Activated CD8-positive, alpha-beta memory T cell treated with anti-CD3 and anti-CD28 coated beads, Interleukin-2, amount 10 ng/mL, durations not matched to agents 7 days and 5 days (primary cell): ENCODE results near the gene SLC25A6. TPM values are rescaled to one million over a fixed set of nuclear protein-coding genes. Genes with fewer than 3 reads are reported as not detected.
"Not testable (repeated sequence)": the region's sequence is repeated elsewhere in the genome, so short reads cannot be mapped to it uniquely, and the experiment has no call there.

Experiments
- ATAC-seq: fragments of 150-1000 bp; cut with Tn5 transposase; one replicate; pipeline ENCODE4 v1.10.0; 2021; ENCODE audit warnings: moderate library complexity
- CTCF ChIA-PET: fragments of 350-600 bp; sonication (Branson Sonifier 250); formaldehyde crosslinking; loops from one replicate; lab custom pipeline; 2021; ENCODE audit warnings: antibody characterized with exemption; lab: Charles Lee
- DNase-seq: peaks from one replicate; pipeline ENCODE4 v3.0.0-alpha.2; 2020
- H3K27ac Mint-ChIP-seq: one replicate; pipeline ENCODE4 v1.8.0; 2021; ENCODE audit warnings: mild to moderate bottlenecking, mixed read lengths
- H3K27me3 Mint-ChIP-seq: one replicate; pipeline ENCODE4 v1.8.0; 2021; ENCODE audit warnings: mixed read lengths
- H3K36me3 Mint-ChIP-seq: one replicate; pipeline ENCODE4 v1.8.0; 2021; ENCODE audit warnings: mild to moderate bottlenecking, mixed read lengths
- H3K4me1 Mint-ChIP-seq: one replicate; pipeline ENCODE4 v1.8.0; 2021; ENCODE audit warnings: mixed read lengths
- H3K4me3 Mint-ChIP-seq: one replicate; pipeline ENCODE4 v1.8.0; 2021; ENCODE audit warnings: mild to moderate bottlenecking, moderate library complexity, mixed read lengths
- H3K9me3 Mint-ChIP-seq: one replicate; pipeline ENCODE4 v1.8.0; 2022; ENCODE audit warnings: low read depth, mixed read lengths
- total RNA-seq, 2 experiments: library from RNA; stranded (reverse); gene quantifications; one replicate each; pipeline ENCODE4 v1.2.3, GENCODE V29; 2021

Gene SLC25A6
- total RNA-seq, 2 experiments from 2014 or later: 204 to 235 TPM

DNA sequence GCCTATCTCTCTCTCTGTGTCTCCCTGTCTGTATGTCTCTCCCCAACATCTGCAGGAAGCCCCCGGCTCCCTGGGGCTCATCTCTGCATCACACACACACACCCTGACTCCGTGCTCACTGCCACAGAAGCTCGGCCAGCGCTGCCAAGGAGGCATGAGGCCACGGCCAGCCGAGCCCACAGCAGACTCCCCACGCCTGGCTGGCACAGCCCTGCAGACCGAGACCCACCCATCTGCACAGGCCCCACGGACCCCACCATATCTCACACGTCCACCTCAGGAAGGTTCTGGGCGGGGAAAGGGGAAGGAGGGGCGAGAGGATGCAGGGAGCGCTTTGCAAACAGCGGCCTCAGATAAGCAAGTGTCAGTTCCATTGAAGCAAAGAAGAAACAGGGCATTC is 28.5 kb upstream of the SLC25A6 start:
- Mint-ChIP-seq H3K4me1 (peaks cover 1% of the 10 kb centered on the region), H3K4me3 (no peak overlapping the region), H3K27ac (no peak overlapping the region), H3K9me3 (peaks cover 19% of the 10 kb centered on the region), H3K27me3 (no peaks in the 10 kb centered on the region), H3K36me3 (peaks cover 57% of the 10 kb centered on the region)
- ATAC-seq (no peak), DNase-seq (no peak)
- CTCF ChIA-PET: no interaction called here

DNA sequence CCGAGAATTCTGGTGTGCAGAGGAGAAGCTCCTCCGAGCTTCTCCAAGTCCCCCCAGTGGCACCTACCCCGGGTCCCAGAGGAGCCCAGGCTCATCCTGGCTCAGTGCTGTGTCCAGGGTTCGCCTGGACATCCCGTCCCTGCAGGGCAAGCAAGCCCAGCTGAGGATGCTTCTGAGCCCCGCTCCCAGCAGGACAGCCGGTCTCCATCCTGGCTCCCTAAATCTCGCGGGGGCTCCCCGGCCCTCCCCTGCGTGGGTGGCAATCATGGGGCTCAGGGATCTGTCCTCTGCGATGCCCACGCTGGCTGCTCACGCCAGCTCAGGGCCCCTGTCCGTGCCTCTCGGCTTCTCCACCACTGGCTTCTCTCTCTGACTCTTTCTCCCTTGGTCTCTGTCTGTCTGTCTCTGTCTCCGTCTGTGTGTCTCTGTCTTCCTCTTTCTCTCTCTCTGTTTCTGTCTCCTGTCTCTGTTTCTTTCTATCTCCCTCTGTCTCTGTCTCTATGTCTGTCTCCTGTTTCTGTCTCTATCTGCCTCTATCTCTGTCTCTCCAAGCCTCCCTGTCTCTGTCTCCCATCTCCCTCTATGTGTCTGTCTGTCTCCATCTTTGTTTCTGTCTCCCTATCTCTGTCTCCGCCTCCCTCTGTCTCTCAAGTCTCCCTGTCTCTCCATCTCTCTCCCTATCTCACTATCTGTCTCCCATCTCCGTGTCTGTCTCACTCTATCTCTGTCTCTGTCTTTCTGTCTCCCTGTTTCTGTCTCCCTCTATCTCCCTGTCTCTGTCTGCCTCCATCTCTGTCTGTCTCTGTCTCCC is 27.8 kb upstream of the SLC25A6 start:
- DNase-seq: no peak
- Mint-ChIP-seq H3K27me3 (no peaks in the 10 kb centered on the region), H3K4me3 (no peak overlapping the region), H3K27ac (no peak overlapping the region), H3K9me3 (peaks cover 16% of the 10 kb centered on the region), H3K4me1 (no peaks in the 10 kb centered on the region), H3K36me3 (peaks cover 53% of the 10 kb centered on the region)
- CTCF ChIA-PET: no interaction called here
- no peak for ATAC-seq

DNA sequence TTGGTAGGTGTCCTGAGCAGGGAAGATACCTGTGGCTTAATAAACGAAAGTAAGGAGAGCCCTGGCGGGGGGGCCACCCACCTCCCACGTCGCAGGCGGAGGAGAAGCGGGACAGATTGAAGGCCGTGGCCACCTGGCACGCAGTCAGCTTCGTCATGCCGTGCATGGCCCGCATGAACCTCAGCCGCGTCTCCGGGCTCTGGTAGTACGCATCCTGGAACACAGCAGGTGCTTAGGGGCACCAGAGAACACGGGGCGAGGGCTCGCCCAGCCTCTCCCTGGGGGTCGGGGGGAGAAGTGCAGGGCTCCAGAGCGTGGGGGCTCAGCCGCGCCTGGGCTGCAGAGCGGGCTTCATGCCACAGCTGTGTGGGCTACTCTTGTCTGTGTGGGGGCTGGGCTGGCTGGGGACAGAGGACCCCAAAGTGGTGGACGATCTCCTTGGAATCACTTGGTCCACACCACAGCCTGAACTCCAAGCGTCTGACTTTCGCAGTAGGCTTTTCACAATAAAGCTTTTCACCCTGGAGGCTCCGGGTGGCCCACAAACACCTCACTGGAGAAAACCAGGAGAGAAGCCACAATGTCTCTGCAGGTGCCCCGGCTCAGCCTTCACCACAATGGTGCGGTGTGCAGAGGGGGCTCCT is 27.1 kb upstream of the SLC25A6 start:
- Mint-ChIP-seq H3K4me3 (no peak overlapping the region), H3K9me3 (peaks cover 13% of the 10 kb centered on the region), H3K4me1 (no peaks in the 10 kb centered on the region), H3K27me3 (no peaks in the 10 kb centered on the region), H3K36me3 (peaks cover 49% of the 10 kb centered on the region), H3K27ac (no peak overlapping the region)
- CTCF ChIA-PET: no interaction called here
- DNase-seq: no peak
- ATAC-seq: no peak

DNA sequence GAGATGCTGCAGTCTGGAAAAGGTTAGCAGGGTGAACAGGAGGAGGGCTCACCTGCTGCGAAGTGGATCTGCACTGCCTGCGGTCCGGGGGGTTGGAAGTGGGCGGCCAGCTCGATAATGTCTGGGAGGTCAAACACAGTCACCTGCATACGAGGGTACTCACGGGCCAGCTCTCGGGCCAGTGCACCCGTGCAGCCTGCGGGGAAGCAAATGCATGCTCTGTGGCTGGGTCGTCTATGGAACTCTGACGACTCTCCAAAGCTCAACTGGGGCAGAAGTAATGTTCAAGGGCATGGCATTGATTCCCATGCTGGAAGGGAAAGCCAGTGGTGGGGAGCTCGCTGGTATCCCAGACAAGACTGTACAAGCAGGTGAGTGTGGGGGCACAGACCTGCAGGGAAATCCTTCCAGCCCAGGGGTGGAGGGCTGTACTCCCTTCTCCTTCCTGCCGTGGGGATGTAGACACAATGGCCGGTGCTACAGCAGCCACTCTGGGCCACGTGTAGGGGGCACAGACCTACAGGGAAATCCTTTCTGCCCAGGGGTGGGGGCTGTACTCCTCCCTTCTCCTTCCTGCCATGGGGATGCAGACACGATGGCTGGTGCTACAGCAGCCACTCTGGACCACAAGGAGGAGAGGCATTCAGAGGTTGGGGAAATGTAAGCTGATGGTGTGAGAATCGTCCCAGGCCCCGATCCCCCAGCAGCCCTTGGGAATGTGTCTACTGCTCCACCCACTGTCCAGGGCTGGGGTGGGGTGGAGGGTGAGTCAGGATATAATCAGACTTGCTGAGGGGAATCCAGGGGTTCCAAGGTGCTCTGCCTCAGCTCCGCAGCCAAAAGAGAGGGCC is 26.2 kb upstream of the SLC25A6 start:
- H3K9me3 Mint-ChIP-seq: peaks cover 6% of the 10 kb centered on the region
- H3K4me1 Mint-ChIP-seq: no peaks in the 10 kb centered on the region
- CTCF ChIA-PET: no interaction called here
- H3K36me3 Mint-ChIP-seq: peaks cover 47% of the 10 kb centered on the region
- DNase-seq (no peak), ATAC-seq (no peak)
- H3K4me3 Mint-ChIP-seq: no peak overlapping the region
- no peak overlapping the region for H3K27ac Mint-ChIP-seq
- H3K27me3 Mint-ChIP-seq: no peaks in the 10 kb centered on the region

DNA sequence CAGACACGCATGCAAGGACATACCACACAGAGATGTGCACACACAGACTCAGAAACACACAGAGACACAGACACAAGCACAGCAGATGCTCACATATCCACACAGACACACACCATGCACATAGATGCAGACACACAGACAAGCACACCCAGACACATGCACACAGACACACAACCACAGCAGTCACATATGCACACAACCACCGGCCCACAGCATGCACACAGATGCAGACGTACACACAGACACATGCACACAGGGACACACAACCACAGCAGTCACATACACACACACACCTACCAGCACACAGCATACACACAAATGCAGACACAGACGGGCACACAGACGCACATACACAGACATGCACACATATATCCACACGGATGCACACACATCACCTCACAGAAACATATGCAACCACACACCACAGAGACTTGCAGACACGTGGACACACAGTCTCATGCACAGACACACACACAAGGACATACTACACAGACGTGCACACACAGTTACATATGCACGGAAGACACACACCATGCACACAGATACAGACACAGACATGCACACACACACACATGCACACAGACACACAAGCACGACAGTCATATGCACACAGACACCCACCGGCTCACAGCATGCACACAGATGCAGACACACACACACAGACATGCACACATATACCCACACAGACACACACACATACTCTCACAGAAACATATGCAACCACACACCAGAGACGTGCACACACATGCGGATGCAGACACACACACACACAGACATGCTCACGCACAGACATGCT is 25.2 kb upstream of the SLC25A6 start:
- CTCF ChIA-PET: no interaction called here
- DNase-seq (no peak), ATAC-seq (no peak)
- Mint-ChIP-seq H3K36me3 (peaks cover 44% of the 10 kb centered on the region), H3K9me3 (peaks cover 6% of the 10 kb centered on the region), H3K4me3 (no peak overlapping the region), H3K27me3 (no peaks in the 10 kb centered on the region), H3K4me1 (no peaks in the 10 kb centered on the region), H3K27ac (no peak overlapping the region)

DNA sequence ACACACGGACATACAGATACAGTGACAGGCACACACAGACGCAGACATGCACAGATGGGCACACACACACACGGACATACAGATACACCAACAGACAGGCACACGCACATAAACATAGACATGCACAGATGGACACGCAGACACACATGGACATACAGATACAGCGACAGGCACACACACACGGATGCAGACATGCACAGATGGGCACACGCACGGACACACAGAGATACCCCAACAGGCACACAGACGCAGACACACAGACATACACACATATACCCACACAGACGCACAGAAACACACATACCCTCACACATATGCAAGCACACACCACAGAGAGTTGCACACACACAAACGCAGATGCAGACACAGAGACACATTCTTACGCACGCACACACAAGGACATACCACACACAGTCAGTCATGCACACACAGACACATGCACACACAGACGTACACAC is 24.4 kb upstream of the SLC25A6 start:
- Mint-ChIP-seq H3K4me1 (no peaks in the 10 kb centered on the region), H3K9me3 (no peaks in the 10 kb centered on the region), H3K27me3 (no peaks in the 10 kb centered on the region), H3K27ac (no peak overlapping the region), H3K36me3 (peaks cover 40% of the 10 kb centered on the region), H3K4me3 (no peak overlapping the region)
- no peak for DNase-seq
- no peak for ATAC-seq
- CTCF ChIA-PET: no interaction called here

DNA sequence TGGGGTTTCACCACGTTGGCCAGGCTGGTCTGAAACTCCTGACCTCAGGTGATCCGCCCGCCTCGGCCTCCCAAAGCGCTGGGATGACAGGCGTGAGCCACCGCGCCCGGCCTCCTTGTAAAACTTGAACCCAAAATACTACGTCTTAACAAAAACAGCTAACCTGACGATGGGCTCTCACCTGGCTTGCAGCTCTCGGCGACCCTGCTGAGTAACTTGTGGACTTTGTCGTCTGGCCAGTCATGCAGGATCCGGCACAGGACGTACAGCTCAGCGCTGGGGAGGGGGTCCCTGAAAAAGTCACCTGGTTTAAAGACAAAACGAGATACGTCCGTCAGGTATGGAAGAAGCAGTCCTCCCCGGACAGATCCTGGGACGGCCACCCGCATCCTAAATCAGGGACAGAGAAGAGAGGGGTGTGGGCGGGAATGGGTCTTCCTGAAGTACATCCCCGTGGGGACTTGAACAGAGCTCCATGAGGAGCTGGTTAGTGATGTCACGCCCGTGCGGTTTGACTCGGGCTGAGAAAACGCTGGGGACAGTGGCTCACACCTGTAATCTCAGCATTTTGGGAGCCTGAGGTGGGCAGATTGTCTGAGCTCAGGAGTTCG is 20.7 kb upstream of the SLC25A6 start:
- no peaks in the 10 kb centered on the region for H3K27me3 Mint-ChIP-seq
- CTCF ChIA-PET: no interaction called here
- peaks cover 24% of the 10 kb centered on the region for H3K36me3 Mint-ChIP-seq
- H3K27ac Mint-ChIP-seq: no peak overlapping the region
- no peak overlapping the region for H3K4me3 Mint-ChIP-seq
- H3K4me1 Mint-ChIP-seq: no peaks in the 10 kb centered on the region
- DNase-seq (no peak), ATAC-seq (no peak)
- H3K9me3 Mint-ChIP-seq: no peaks in the 10 kb centered on the region

DNA sequence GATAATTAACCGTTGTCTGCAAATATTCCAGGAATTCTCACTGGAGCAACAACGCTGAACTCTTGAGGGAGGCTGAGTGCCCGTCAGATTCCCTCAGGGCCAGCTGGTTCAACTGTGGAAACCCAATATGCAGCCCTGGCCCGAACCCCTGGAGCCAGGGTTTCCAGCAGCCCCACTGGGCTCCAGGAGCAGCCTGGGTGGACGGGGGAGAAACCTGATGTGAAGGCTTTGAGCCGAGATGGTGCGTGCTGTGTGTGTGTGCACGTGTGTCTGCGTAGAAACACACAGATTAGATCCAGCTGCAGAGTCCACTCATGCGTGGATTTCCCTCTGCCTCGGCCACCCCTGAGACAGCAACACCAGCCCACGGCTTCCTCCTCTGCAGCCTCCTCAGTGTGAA is 19.4 kb upstream of the SLC25A6 start:
- Mint-ChIP-seq H3K4me3 (no peak overlapping the region), H3K4me1 (no peaks in the 10 kb centered on the region), H3K9me3 (no peaks in the 10 kb centered on the region), H3K36me3 (peaks cover 24% of the 10 kb centered on the region), H3K27ac (no peak overlapping the region), H3K27me3 (no peaks in the 10 kb centered on the region)
- DNase-seq (no peak), ATAC-seq (no peak)
- CTCF ChIA-PET: no interaction called here

DNA sequence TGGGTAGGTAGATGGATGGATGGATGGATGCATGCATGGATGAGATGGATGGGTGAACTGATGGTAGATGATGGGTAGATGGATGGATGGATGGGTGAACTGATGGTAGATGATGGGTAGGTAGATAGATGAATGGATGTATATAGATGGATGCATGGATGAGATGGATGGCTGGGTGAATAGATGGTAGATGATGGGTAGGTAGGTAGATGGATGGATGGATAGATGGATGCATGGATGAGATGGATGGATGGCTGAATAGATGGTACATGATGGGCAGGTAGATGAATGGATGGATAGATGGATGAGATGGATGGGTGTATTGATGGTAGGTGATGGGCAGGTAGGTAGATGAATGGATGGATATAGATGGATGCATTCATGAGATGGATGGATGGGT is 15.1 kb upstream of the SLC25A6 start:
- H3K36me3 Mint-ChIP-seq: peaks cover 7% of the 10 kb centered on the region
- no peak overlapping the region for H3K27ac Mint-ChIP-seq
- no peak for ATAC-seq
- H3K4me3 Mint-ChIP-seq: no peak overlapping the region
- H3K4me1 Mint-ChIP-seq: no peaks in the 10 kb centered on the region
- no peak for DNase-seq
- no peaks in the 10 kb centered on the region for H3K27me3 Mint-ChIP-seq
- H3K9me3 Mint-ChIP-seq: no peaks in the 10 kb centered on the region
- CTCF ChIA-PET: no interaction called here

DNA sequence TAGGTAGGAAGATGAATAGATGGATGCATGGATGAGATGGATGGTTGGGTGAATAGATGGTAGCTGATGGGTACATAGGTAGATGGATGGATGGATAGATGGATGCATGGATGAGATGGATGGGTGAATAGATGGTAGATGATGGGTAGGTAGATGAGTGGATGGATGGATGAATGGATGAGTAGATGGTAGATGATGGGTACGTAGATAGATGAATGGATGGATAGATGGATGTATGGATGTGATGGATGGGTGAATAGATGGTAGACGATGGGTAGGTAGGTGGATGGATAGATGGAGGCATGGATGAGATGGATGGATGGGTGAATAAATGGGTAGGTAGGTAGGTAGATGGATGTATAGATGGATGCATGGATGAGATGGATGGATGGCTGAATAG is 13.9 kb upstream of the SLC25A6 start:
- DNase-seq, H3K4me1 Mint-ChIP-seq, H3K27ac Mint-ChIP-seq, H3K27me3 Mint-ChIP-seq, ATAC-seq, H3K4me3 Mint-ChIP-seq, H3K36me3 Mint-ChIP-seq, CTCF ChIA-PET, H3K9me3 Mint-ChIP-seq: not testable (repeated sequence)

DNA sequence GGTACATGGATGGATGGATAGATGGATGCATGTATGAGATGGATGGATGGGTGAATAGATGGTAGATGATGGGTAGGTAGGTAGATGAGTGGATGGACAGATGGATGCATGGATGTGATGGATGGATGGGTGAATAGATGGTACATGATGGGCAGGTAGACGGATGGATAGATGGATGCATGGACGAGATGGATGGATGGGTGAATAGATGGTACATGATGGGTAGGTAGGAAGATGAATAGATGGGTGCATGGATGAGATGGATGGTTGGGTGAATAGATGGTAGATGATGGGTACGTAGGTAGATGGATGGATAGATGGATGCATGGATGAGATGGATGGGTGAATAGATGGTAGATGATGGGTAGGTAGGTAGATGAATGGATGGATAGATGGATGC is 12.0 kb upstream of the SLC25A6 start:
- H3K4me3 Mint-ChIP-seq, H3K27ac Mint-ChIP-seq, ATAC-seq, CTCF ChIA-PET, H3K9me3 Mint-ChIP-seq, H3K36me3 Mint-ChIP-seq, H3K27me3 Mint-ChIP-seq, H3K4me1 Mint-ChIP-seq, DNase-seq: not testable (repeated sequence)

DNA sequence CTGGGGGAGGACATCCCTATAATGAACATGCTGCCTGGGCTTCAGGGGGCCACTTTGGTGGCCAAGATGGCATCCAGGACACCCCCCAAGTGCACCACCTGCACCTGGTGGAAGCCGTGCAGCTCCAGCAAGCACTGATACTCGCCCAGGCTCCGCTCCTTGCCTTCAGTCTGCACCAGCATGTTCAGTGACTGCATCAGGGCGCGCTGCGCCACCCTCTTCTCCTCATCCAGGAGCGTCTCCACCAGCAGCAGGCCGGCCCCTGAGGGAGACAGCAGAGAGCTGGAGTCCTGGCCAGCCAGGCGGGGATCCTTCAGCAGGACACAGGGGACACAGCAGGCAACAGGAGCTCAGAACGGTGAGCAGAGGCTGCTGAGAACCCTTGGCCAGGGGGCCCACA is 11.3 kb upstream of the SLC25A6 start:
- ATAC-seq: no peak
- H3K4me1 Mint-ChIP-seq: no peaks in the 10 kb centered on the region
- H3K27me3 Mint-ChIP-seq: no peaks in the 10 kb centered on the region
- H3K27ac Mint-ChIP-seq: no peak overlapping the region
- H3K36me3 Mint-ChIP-seq: peaks cover 2% of the 10 kb centered on the region
- CTCF ChIA-PET: no interaction called here
- DNase-seq: no peak
- H3K9me3 Mint-ChIP-seq: no peaks in the 10 kb centered on the region
- H3K4me3 Mint-ChIP-seq: no peak overlapping the region
